Measurements from ENCODE around the gene ZIC5.
A peak's percentile ranks its signal among the peaks of the same experiment; 100 is the strongest.
"Not testable (repeated sequence)": the region's sequence is repeated elsewhere in the genome, so short reads cannot be mapped to it uniquely, and the experiment has no call there.

The ZIC5 gene

DNA sequence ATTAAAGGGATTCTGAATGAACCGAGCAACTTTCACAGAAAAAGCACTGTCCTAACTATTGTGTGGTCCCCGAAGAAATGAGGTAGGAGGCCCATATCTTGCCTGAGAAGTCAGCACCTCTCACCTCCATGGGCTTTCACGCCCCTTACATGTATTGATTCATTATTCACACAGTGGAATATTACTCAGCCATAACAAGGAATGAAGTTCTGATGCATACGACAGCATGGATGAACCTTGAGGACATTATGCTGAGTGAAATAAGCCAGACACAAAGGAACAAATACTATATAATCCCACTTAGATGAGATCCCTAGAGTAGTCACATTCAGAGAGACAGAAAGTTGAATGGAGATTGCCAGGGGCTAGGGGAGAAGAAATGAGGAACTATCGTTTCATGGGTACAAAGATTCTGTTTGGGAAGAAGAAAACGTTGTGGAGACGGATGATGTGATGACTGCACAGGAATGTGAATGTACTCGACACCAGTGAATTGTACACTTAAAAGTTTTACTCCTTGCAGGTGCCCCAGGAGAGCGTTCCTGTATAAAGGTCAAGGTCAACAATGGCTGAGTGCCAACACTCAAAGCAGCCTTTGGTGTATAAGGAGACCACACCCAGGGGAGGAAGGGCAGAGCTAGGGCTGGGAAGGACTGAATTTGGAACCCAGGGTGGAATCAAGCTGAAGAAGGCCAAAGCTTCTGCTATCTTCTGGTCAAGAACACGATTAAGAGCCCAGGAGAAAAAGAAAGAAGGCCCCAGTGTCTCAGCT, 22.5 kb downstream of the ZIC5 start:
- Histone ChIP-seq H2BK120ac (ENCODE audit: low read depth, low read length) (no peak overlapping the region), H4K8ac (ENCODE audit: low read length) (no peak overlapping the region), H3K27me3 (ENCODE audit: control insufficient read depth in 1 of 2, insufficient read depth in 1 of 2, low read length in 2 of 2) (peaks cover 0 to 92% of the 10 kb centered on the region in 2 experiments), H3K79me1 (replicated peaks; ENCODE audit: low read length, poor library complexity, severe bottlenecking) (no peaks in the 10 kb centered on the region), H3K9me3 (ENCODE audit: control insufficient read depth, low read length) (no peaks in the 10 kb centered on the region), H2AFZ (ENCODE audit: low read depth, low read length) (no peak overlapping the region), H3K4me3 (ENCODE audit: insufficient read depth in 1 of 2, low read depth in 1 of 2, low read length in 2 of 2) (no peak overlapping the region), H2BK12ac (ENCODE audit: low read length in 2 of 2) (no peak overlapping the region), H3K27ac (ENCODE audit: low read length, poor library complexity, severe bottlenecking) (peak overlapping the region; percentile 27), H3K18ac (ENCODE audit: low read depth in 1 of 2, low read length in 2 of 2) (no peak overlapping the region), H3K4ac (ENCODE audit: low read depth in 1 of 2, low read length in 2 of 2) (no peak overlapping the region), H3K4me2 (ENCODE audit: low read length, poor library complexity, severe bottlenecking) (no peak overlapping the region), H2AK5ac (ENCODE audit: low read length, severe bottlenecking) (peak overlapping the region; percentile 71), H3K4me1 (ENCODE audit: control insufficient read depth, insufficient read depth, low read depth, low read length) (peaks cover 7% of the 10 kb centered on the region), H3K9ac (ENCODE audit: low read length) (no peak overlapping the region), H3K36me3 (ENCODE audit: control insufficient read depth in 1 of 2, insufficient read depth in 2 of 2, low read depth in 1 of 2, low read length in 2 of 2) (no peaks in the 10 kb centered on the region), H3K23ac (ENCODE audit: low read length in 2 of 2) (no peak overlapping the region), H4K91ac (ENCODE audit: low read length) (no peak overlapping the region), H2BK5ac (ENCODE audit: low read depth, low read length, poor library complexity, severe bottlenecking) (no peak overlapping the region), H2BK15ac (ENCODE audit: low read depth, poor library complexity, severe bottlenecking) (no peak overlapping the region), H3K14ac (ENCODE audit: low read length in 2 of 2) (no peak overlapping the region)
- 73% methylated on average over 9 of the region's 10 CpGs for WGBS
- DNase-seq, result no peak

DNA sequence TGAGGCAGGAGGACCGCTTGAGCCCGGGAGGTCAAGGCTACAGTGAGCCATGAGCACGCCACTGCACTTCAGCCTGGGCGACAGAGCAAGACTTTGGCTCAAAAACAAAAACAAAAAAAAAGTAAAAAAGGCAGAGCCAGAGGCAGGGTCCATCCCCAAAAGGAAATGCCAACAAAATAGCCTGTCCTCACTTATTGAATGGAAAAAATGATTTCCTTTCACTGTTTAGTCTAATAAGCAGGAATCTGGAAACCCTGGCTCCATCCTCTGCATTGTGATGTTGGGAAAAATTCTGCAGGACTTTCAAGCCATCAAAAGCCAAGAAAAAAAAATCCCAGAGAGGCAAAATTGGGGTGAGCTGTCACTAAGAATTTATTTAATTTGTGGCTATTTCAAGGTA, 23.2 kb downstream of the ZIC5 start:
- no peak for DNase-seq
- H3K9me3 ChIP-seq (ENCODE audit: control insufficient read depth, low read length), result no peaks in the 10 kb centered on the region
- H3K4ac ChIP-seq (ENCODE audit: low read depth in 1 of 2, low read length in 2 of 2), result no peak overlapping the region
- H2AK5ac ChIP-seq (ENCODE audit: low read length, severe bottlenecking), result no peak overlapping the region
- H3K27me3 ChIP-seq (ENCODE audit: control insufficient read depth in 1 of 2, insufficient read depth in 1 of 2, low read length in 2 of 2), result peaks cover 0 to 89% of the 10 kb centered on the region in 2 experiments
- WGBS, result 91% methylated on average over 2 of the region's 4 CpGs
- no peak overlapping the region for H3K4me2 ChIP-seq (ENCODE audit: low read length, poor library complexity, severe bottlenecking)
- H3K18ac ChIP-seq (ENCODE audit: low read depth in 1 of 2, low read length in 2 of 2), result no peak overlapping the region
- H3K79me1 ChIP-seq (replicated peaks; ENCODE audit: low read length, poor library complexity, severe bottlenecking), result no peaks in the 10 kb centered on the region
- H3K23ac ChIP-seq (ENCODE audit: low read length in 2 of 2), result no peak overlapping the region
- no peaks in the 10 kb centered on the region for H3K36me3 ChIP-seq (ENCODE audit: control insufficient read depth in 1 of 2, insufficient read depth in 2 of 2, low read depth in 1 of 2, low read length in 2 of 2)
- H2BK5ac ChIP-seq (ENCODE audit: low read depth, low read length, poor library complexity, severe bottlenecking), result no peak overlapping the region
- no peak overlapping the region for H2BK15ac ChIP-seq (ENCODE audit: low read depth, poor library complexity, severe bottlenecking)
- no peak overlapping the region for H2BK120ac ChIP-seq (ENCODE audit: low read depth, low read length)
- H4K8ac ChIP-seq (ENCODE audit: low read length), result no peak overlapping the region
- peaks cover 7% of the 10 kb centered on the region for H3K4me1 ChIP-seq (ENCODE audit: control insufficient read depth, insufficient read depth, low read depth, low read length)
- no peak overlapping the region for H3K9ac ChIP-seq (ENCODE audit: low read length)
- no peak overlapping the region for H4K91ac ChIP-seq (ENCODE audit: low read length)
- no peak overlapping the region for H2AFZ ChIP-seq (ENCODE audit: low read depth, low read length)
- H3K27ac ChIP-seq (ENCODE audit: low read length, poor library complexity, severe bottlenecking), result no peak overlapping the region
- H2BK12ac ChIP-seq (ENCODE audit: low read length in 2 of 2), result no peak overlapping the region
- no peak overlapping the region for H3K4me3 ChIP-seq (ENCODE audit: insufficient read depth in 1 of 2, low read depth in 1 of 2, low read length in 2 of 2)
- no peak overlapping the region for H3K14ac ChIP-seq (ENCODE audit: low read length in 2 of 2)

DNA sequence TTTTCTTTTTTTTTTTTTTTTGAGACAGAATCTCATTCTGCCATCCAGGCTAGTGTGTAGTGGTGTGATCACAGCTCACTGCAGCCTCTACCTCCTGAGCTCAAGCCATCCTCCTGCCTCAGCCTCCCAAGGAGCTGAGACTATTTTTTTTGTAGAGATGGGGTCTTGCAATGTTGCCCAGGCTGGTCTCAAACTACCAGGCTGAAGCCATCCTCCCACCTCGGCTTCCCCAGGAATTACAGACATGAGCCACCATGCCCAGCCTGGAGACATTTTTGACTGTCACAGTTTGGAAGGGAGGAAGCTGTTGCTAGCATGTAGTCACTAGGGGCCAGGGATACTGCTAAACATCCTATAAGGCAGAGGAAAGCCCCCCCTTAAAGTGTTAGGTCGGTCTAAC, 23.9 kb downstream of the ZIC5 start:
- H2BK5ac ChIP-seq (ENCODE audit: low read depth, low read length, poor library complexity, severe bottlenecking), result no peak overlapping the region
- H3K9ac ChIP-seq (ENCODE audit: low read length), result no peak overlapping the region
- H2BK120ac ChIP-seq (ENCODE audit: low read depth, low read length), result no peak overlapping the region
- no peak for DNase-seq
- no peak overlapping the region for H2AFZ ChIP-seq (ENCODE audit: low read depth, low read length)
- no peak overlapping the region for H2BK12ac ChIP-seq (ENCODE audit: low read length in 2 of 2)
- no peak overlapping the region for H3K27ac ChIP-seq (ENCODE audit: low read length, poor library complexity, severe bottlenecking)
- H3K18ac ChIP-seq (ENCODE audit: low read depth in 1 of 2, low read length in 2 of 2), result no peak overlapping the region
- no peak overlapping the region for H2AK5ac ChIP-seq (ENCODE audit: low read length, severe bottlenecking)
- H4K91ac ChIP-seq (ENCODE audit: low read length), result no peak overlapping the region
- WGBS, result no CpG with 5 or more reads among the region's 2 CpGs
- H3K27me3 ChIP-seq (ENCODE audit: control insufficient read depth in 1 of 2, insufficient read depth in 1 of 2, low read length in 2 of 2), result peaks cover 0 to 82% of the 10 kb centered on the region in 2 experiments
- no peak overlapping the region for H3K4me3 ChIP-seq (ENCODE audit: insufficient read depth in 1 of 2, low read depth in 1 of 2, low read length in 2 of 2)
- no peaks in the 10 kb centered on the region for H3K36me3 ChIP-seq (ENCODE audit: control insufficient read depth in 1 of 2, insufficient read depth in 2 of 2, low read depth in 1 of 2, low read length in 2 of 2)
- H3K4me2 ChIP-seq (ENCODE audit: low read length, poor library complexity, severe bottlenecking), result no peak overlapping the region
- H2BK15ac ChIP-seq (ENCODE audit: low read depth, poor library complexity, severe bottlenecking), result no peak overlapping the region
- no peak overlapping the region for H3K14ac ChIP-seq (ENCODE audit: low read length in 2 of 2)
- H3K9me3 ChIP-seq (ENCODE audit: control insufficient read depth, low read length), result no peaks in the 10 kb centered on the region
- H3K23ac ChIP-seq (ENCODE audit: low read length in 2 of 2), result no peak overlapping the region
- H3K79me1 ChIP-seq (replicated peaks; ENCODE audit: low read length, poor library complexity, severe bottlenecking), result no peaks in the 10 kb centered on the region
- peaks cover 7% of the 10 kb centered on the region for H3K4me1 ChIP-seq (ENCODE audit: control insufficient read depth, insufficient read depth, low read depth, low read length)
- no peak overlapping the region for H4K8ac ChIP-seq (ENCODE audit: low read length)
- no peak overlapping the region for H3K4ac ChIP-seq (ENCODE audit: low read depth in 1 of 2, low read length in 2 of 2)

DNA sequence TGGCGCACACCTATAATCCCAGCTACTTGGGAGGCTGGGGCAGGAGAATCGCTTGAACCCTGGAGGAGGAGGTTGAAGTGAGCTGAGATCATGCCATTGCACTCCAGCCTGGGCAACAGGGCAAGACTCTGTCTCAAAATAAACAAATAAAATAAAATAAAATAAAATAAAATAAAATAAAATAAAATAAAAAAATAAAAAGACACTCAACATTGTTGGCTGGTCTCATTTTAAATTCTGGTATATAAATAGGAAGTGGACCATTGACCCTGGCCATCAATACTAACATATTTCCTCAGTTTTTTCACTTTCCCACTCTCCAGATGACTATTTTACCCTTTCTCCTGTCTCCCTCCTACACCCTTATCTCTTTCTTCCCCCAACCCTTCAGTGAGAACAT, 26.1 kb downstream of the ZIC5 start:
- H3K4ac ChIP-seq (ENCODE audit: low read depth in 1 of 2, low read length in 2 of 2); H2BK12ac ChIP-seq (ENCODE audit: low read length in 2 of 2); H3K18ac ChIP-seq (ENCODE audit: low read depth in 1 of 2, low read length in 2 of 2); H2BK5ac ChIP-seq (ENCODE audit: low read depth, low read length, poor library complexity, severe bottlenecking); H3K23ac ChIP-seq (ENCODE audit: low read length in 2 of 2); H3K4me2 ChIP-seq (ENCODE audit: low read length, poor library complexity, severe bottlenecking); H2AFZ ChIP-seq (ENCODE audit: low read depth, low read length); H3K4me3 ChIP-seq (ENCODE audit: insufficient read depth in 1 of 2, low read depth in 1 of 2, low read length in 2 of 2); H2BK120ac ChIP-seq (ENCODE audit: low read depth, low read length); H4K91ac ChIP-seq (ENCODE audit: low read length); H3K79me1 ChIP-seq (replicated peaks; ENCODE audit: low read length, poor library complexity, severe bottlenecking); H4K8ac ChIP-seq (ENCODE audit: low read length); DNase-seq; H3K27ac ChIP-seq (ENCODE audit: low read length, poor library complexity, severe bottlenecking); H2BK15ac ChIP-seq (ENCODE audit: low read depth, poor library complexity, severe bottlenecking); H3K9ac ChIP-seq (ENCODE audit: low read length); H2AK5ac ChIP-seq (ENCODE audit: low read length, severe bottlenecking); H3K14ac ChIP-seq (ENCODE audit: low read length in 2 of 2); H3K36me3 ChIP-seq (ENCODE audit: control insufficient read depth in 1 of 2, insufficient read depth in 2 of 2, low read depth in 1 of 2, low read length in 2 of 2); H3K9me3 ChIP-seq (ENCODE audit: control insufficient read depth, low read length); H3K4me1 ChIP-seq (ENCODE audit: control insufficient read depth, insufficient read depth, low read depth, low read length): not testable (repeated sequence)
- 100% methylated on average over 1 of the region's 2 CpGs for WGBS
- peaks cover 0 to 71% of the 10 kb centered on the region in 2 experiments for H3K27me3 ChIP-seq (ENCODE audit: control insufficient read depth in 1 of 2, insufficient read depth in 1 of 2, low read length in 2 of 2)

All from mesenchymal stem cell (in vitro differentiated cells and primary cell).